Measurements from ENCODE around the gene CR1L.
A peak's percentile ranks its signal among the peaks of the same experiment; 100 is the strongest.
"Not testable (repeated sequence)": the region's sequence is repeated elsewhere in the genome, so short reads cannot be mapped to it uniquely, and the experiment has no call there.

Gene CR1L

DNA sequence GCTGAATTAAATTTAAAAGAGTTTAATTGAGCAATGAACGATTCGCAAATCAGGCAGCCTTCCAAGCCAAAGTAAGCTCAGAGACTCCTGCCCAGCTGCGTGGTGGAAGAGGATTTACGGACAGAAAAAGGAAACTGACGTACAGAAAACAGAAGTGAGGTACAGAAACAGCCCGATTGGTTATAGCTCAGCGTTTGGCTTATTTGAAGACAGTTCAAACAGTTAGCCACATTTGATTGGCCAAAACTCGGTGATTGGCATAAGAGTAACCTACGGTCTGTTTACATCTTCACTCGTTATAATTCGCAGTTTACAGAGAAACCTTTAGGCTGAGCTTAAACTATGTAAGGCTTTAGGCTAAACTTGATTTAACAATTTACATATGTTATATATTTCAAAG is 46.9 kb downstream of the CR1L start:
- TF ChIP-seq YY1 (IDR thresholded peaks at IDR 0.05; ENCODE audit: insufficient read depth, insufficient read length) (no peak), SUZ12 (IDR thresholded peaks at IDR 0.05; ENCODE audit: extremely low read depth, insufficient read depth, insufficient read length) (no peak), ZNF274 (IDR thresholded peaks at IDR 0.05; ENCODE audit: low read depth, low read length) (no peak)
- H3K4me1 ChIP-seq (ENCODE audit: insufficient read depth, insufficient read length), result no peaks in the 10 kb centered on the region
- H3K36me3 ChIP-seq (ENCODE audit: insufficient read depth, insufficient read length, low read length), result no peaks in the 10 kb centered on the region
- no peak for DNase-seq (ENCODE audit: low read depth, low spot score)
- no peaks in the 10 kb centered on the region for H3K27me3 ChIP-seq (ENCODE audit: insufficient read depth, insufficient read length)
- no peaks in the 10 kb centered on the region for H3K9me3 ChIP-seq (ENCODE audit: insufficient read depth, low read length)
- H3K9ac ChIP-seq (ENCODE audit: insufficient read length, low read depth), result no peak overlapping the region
- no peak overlapping the region for H3K4me3 ChIP-seq (ENCODE audit: insufficient read length, low read depth)

DNA sequence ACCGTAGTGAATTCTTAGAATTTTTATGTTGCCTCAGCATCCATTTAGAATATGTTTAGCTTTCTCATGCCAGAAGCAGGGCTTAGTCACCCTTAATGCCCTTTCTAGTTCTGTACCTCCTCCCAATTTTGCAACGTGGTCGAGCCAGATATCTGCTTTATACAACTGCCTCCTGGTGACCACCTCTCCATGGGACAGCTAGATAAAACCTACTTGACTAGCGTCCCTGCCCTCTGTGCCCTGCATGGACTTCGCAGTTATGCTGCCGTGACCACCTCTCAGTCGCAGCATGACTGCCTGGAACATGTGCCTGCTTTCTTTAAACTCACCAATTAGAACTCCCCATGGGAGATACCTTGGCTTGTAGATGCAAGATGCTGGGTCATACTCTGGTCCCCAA is 47.4 kb downstream of the CR1L start:
- not testable (repeated sequence) for DNase-seq (ENCODE audit: low read depth, low spot score); H3K4me1 ChIP-seq (ENCODE audit: insufficient read depth, insufficient read length); H3K9ac ChIP-seq (ENCODE audit: insufficient read length, low read depth); H3K4me3 ChIP-seq (ENCODE audit: insufficient read length, low read depth); H3K36me3 ChIP-seq (ENCODE audit: insufficient read depth, insufficient read length, low read length); H3K27me3 ChIP-seq (ENCODE audit: insufficient read depth, insufficient read length); H3K9me3 ChIP-seq (ENCODE audit: insufficient read depth, low read length)

DNA sequence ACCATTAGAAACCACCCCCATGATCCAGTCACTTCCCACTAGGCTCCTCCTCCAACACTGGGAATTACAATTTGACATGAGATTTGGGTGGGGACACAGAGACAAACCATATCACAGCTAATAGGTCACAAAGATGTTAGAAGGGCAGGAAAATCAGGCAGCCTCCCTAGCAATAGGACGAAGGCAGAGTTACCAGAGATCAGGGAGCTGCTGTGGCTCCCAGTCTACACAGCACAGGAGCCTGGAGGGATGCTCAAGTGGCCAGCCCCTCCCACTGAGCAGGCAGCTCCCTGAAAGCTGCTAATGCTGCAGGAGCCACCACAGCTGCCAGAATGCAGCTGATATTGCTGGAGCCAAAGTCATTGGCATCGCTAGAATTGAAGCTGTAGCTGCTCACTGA is 51.0 kb downstream of the CR1L start:
- TF ChIP-seq SUZ12 (IDR thresholded peaks at IDR 0.05; ENCODE audit: extremely low read depth, insufficient read depth, insufficient read length) (no peak), ZNF274 (IDR thresholded peaks at IDR 0.05; ENCODE audit: low read depth, low read length) (no peak), YY1 (IDR thresholded peaks at IDR 0.05; ENCODE audit: insufficient read depth, insufficient read length) (no peak)
- H3K9me3 ChIP-seq (ENCODE audit: insufficient read depth, low read length), result no peaks in the 10 kb centered on the region
- H3K4me1 ChIP-seq (ENCODE audit: insufficient read depth, insufficient read length), result no peaks in the 10 kb centered on the region
- no peak for DNase-seq (ENCODE audit: low read depth, low spot score)
- no peaks in the 10 kb centered on the region for H3K27me3 ChIP-seq (ENCODE audit: insufficient read depth, insufficient read length)
- H3K9ac ChIP-seq (ENCODE audit: insufficient read length, low read depth), result no peak overlapping the region
- H3K4me3 ChIP-seq (ENCODE audit: insufficient read length, low read depth), result no peak overlapping the region
- H3K36me3 ChIP-seq (ENCODE audit: insufficient read depth, insufficient read length, low read length), result no peaks in the 10 kb centered on the region

DNA sequence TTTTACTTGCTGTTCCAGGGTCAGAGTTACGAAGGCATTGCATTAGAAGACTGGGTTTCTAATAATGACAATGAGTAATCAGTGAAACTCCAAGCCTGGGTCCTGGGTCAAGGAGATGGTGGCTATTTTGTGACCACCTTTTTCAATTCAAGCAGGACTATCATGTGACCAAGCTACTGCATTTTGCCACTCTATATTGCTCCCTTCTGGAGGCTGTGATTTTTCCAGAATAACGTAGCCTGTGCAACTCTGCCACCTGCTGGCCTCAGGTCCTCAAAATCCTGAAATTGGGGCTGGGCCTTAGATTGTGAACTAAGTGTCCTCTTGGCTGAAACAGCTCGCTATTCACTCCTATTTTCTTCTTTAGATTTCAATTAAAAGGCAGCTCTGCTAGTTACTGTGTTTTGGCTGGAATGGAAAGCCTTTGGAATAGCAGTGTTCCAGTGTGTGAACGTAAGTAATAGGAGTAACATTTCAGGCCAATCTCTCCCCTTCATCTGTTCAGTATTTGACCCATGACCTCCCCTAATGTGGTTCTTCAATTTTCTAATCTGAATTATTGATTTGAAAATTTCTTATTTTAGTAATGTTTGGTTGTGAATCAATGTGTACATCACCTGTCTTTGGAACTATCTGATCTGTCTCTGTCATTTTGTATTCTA is 54.0 kb downstream of the CR1L start:
- peak; percentile 75 for DNase-seq (ENCODE audit: low read depth, low spot score)
- Histone ChIP-seq H3K36me3 (ENCODE audit: insufficient read depth, insufficient read length, low read length) (no peaks in the 10 kb centered on the region), H3K9me3 (ENCODE audit: insufficient read depth, low read length) (no peaks in the 10 kb centered on the region), H3K27me3 (ENCODE audit: insufficient read depth, insufficient read length) (no peaks in the 10 kb centered on the region), H3K9ac (ENCODE audit: insufficient read length, low read depth) (no peak overlapping the region), H3K4me1 (ENCODE audit: insufficient read depth, insufficient read length) (no peaks in the 10 kb centered on the region), H3K4me3 (ENCODE audit: insufficient read length, low read depth) (no peak overlapping the region)
- no peak for TF ChIP-seq YY1 (IDR thresholded peaks at IDR 0.05; ENCODE audit: insufficient read depth, insufficient read length)
- TF ChIP-seq ZNF274 (IDR thresholded peaks at IDR 0.05; ENCODE audit: low read depth, low read length), result no peak
- no peak for TF ChIP-seq SUZ12 (IDR thresholded peaks at IDR 0.05; ENCODE audit: extremely low read depth, insufficient read depth, insufficient read length)

DNA sequence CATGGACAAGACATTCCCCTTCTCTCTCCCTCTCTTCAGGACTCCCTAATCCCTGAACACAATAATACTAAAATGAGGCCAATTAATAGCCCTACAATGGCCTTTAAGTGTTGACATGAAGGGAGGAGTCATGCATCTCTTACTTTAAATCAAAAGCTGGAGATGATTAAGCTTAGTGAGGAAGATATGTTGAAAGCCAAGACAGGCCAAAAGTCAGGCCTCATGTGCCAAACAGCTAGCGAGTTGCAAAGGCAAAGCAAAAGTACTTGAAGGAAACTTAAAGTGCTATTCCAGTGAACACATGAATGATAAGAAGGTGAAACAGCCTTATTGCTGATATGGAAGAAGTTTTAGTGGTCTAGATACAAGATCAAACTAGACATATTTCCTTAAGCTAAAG is 57.4 kb downstream of the CR1L start:
- no peak overlapping the region for H3K4me3 ChIP-seq (ENCODE audit: insufficient read length, low read depth)
- no peak overlapping the region for H3K9ac ChIP-seq (ENCODE audit: insufficient read length, low read depth)
- H3K27me3 ChIP-seq (ENCODE audit: insufficient read depth, insufficient read length), result no peaks in the 10 kb centered on the region
- no peaks in the 10 kb centered on the region for H3K36me3 ChIP-seq (ENCODE audit: insufficient read depth, insufficient read length, low read length)
- TF ChIP-seq YY1 (IDR thresholded peaks at IDR 0.05; ENCODE audit: insufficient read depth, insufficient read length) (no peak), ZNF274 (IDR thresholded peaks at IDR 0.05; ENCODE audit: low read depth, low read length) (no peak), SUZ12 (IDR thresholded peaks at IDR 0.05; ENCODE audit: extremely low read depth, insufficient read depth, insufficient read length) (no peak)
- no peak for DNase-seq (ENCODE audit: low read depth, low spot score)
- H3K9me3 ChIP-seq (ENCODE audit: insufficient read depth, low read length), result no peaks in the 10 kb centered on the region
- no peaks in the 10 kb centered on the region for H3K4me1 ChIP-seq (ENCODE audit: insufficient read depth, insufficient read length)

DNA sequence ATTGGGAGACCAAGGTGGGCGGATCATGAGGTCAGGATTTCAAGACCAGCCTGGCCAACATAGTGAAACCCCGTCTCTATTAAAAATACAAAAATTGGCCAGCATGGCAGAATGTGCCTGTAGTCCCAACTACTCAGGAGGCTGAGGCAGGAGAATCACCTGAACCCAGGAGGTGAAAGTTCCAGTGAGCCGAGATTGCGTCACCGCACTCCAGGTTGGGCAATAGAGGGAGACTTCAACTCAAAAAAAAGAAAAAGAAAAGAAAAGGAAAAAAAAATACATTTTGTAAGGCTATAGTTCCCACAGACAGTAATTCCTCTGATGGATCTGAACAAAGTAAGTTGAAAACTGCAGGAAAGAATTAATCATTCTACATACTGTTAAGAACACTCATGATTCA is 58.8 kb downstream of the CR1L start:
- DNase-seq (ENCODE audit: low read depth, low spot score), result no peak
- H3K27me3 ChIP-seq (ENCODE audit: insufficient read depth, insufficient read length), result no peaks in the 10 kb centered on the region
- H3K4me3 ChIP-seq (ENCODE audit: insufficient read length, low read depth), result no peak overlapping the region
- H3K36me3 ChIP-seq (ENCODE audit: insufficient read depth, insufficient read length, low read length), result no peaks in the 10 kb centered on the region
- H3K4me1 ChIP-seq (ENCODE audit: insufficient read depth, insufficient read length), result no peaks in the 10 kb centered on the region
- no peak overlapping the region for H3K9ac ChIP-seq (ENCODE audit: insufficient read length, low read depth)
- no peaks in the 10 kb centered on the region for H3K9me3 ChIP-seq (ENCODE audit: insufficient read depth, low read length)
- no peak for TF ChIP-seq SUZ12 (IDR thresholded peaks at IDR 0.05; ENCODE audit: extremely low read depth, insufficient read depth, insufficient read length)

DNA sequence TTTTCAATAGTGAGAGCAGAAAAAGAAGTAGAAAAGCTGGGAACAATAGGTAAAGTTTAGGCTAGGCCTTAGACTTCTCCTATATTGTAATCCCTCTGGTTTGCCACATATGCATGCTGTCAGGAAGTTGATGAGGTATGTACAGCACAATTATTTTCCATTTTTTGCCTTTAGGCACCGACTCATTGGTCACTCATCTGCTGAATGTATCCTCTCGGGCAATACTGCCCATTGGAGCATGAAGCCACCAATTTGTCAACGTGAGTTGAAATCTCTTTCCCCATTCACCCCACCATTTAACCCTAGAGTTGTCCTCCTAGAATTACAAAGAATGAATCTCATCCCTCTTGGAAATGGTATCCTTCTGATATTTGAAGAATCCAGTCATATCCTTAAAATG is 63.1 kb downstream of the CR1L start:
- not testable (repeated sequence) for H3K4me1 ChIP-seq (ENCODE audit: insufficient read depth, insufficient read length); H3K9ac ChIP-seq (ENCODE audit: insufficient read length, low read depth)

DNA sequence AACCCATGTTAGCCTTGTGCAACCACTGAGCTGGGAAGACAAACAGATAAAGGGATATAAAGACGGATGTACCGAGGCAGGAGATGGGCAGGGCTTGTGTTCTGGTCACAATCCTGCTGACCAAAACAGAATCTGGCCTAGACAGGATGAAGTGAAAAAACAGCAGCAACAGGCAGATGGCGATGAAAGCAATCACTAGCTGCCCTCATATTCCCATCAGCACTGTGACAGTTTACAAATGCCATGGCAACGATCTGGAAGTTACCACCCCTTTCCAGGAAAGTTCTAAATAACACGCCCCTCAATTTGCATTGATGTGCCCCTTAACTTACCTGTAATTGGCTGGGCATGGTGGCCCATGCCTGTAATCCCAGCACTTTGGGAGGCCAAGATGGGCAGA is 66.4 kb downstream of the CR1L start:
- DNase-seq (ENCODE audit: low read depth, low spot score), result peak; percentile 23
- H3K36me3 ChIP-seq (ENCODE audit: insufficient read depth, insufficient read length, low read length), result no peaks in the 10 kb centered on the region
- H3K9me3 ChIP-seq (ENCODE audit: insufficient read depth, low read length), result peaks cover 11% of the 10 kb centered on the region; the same call in 1 of the 2 replicates

More for the DNA sequence above, 63.1 kb downstream of the CR1L start:
- not testable (repeated sequence) for H3K9me3 ChIP-seq (ENCODE audit: insufficient read depth, low read length); H3K27me3 ChIP-seq (ENCODE audit: insufficient read depth, insufficient read length); H3K36me3 ChIP-seq (ENCODE audit: insufficient read depth, insufficient read length, low read length); DNase-seq (ENCODE audit: low read depth, low spot score); H3K4me3 ChIP-seq (ENCODE audit: insufficient read length, low read depth)

DNA sequence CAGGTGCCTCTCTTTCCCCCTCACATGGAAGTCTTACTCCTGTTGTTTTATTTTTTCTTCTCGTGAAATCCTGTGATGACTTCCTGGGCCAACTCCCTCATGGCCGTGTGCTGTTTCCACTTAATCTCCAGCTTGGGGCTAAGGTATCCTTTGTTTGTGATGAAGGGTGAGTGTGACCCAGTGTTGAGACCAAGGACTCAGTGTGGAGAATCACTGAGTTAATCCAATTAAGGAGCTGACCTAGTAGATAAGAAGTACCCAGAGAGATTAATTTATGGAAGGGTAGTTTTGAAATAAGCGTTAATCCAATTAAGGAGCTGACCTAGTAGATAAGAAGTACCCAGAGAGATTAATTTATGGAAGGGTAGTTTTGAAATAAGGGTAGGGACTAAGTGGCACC is 67.8 kb downstream of the CR1L start:
- H3K36me3 ChIP-seq (ENCODE audit: insufficient read depth, insufficient read length, low read length); H3K4me1 ChIP-seq (ENCODE audit: insufficient read depth, insufficient read length); H3K4me3 ChIP-seq (ENCODE audit: insufficient read length, low read depth); H3K27me3 ChIP-seq (ENCODE audit: insufficient read depth, insufficient read length); DNase-seq (ENCODE audit: low read depth, low spot score); H3K9ac ChIP-seq (ENCODE audit: insufficient read length, low read depth): not testable (repeated sequence)
- peaks cover 11% of the 10 kb centered on the region; the same call in 1 of the 2 replicates for H3K9me3 ChIP-seq (ENCODE audit: insufficient read depth, low read length)

More for the DNA sequence above, 66.4 kb downstream of the CR1L start:
- no peak overlapping the region for H3K9ac ChIP-seq (ENCODE audit: insufficient read length, low read depth)
- TF ChIP-seq SUZ12 (IDR thresholded peaks at IDR 0.05; ENCODE audit: extremely low read depth, insufficient read depth, insufficient read length), result no peak
- TF ChIP-seq ZNF274 (IDR thresholded peaks at IDR 0.05; ENCODE audit: low read depth, low read length), result no peak
- TF ChIP-seq YY1 (IDR thresholded peaks at IDR 0.05; ENCODE audit: insufficient read depth, insufficient read length), result no peak
- no peak overlapping the region for H3K4me3 ChIP-seq (ENCODE audit: insufficient read length, low read depth)
- no peaks in the 10 kb centered on the region for H3K4me1 ChIP-seq (ENCODE audit: insufficient read depth, insufficient read length)
- H3K27me3 ChIP-seq (ENCODE audit: insufficient read depth, insufficient read length), result no peaks in the 10 kb centered on the region
